Measurements from ENCODE around the gene BEX3.
"Not testable (repeated sequence)": the region's sequence is repeated elsewhere in the genome, so short reads cannot be mapped to it uniquely, and the experiment has no call there.

The BEX3 gene

DNA sequence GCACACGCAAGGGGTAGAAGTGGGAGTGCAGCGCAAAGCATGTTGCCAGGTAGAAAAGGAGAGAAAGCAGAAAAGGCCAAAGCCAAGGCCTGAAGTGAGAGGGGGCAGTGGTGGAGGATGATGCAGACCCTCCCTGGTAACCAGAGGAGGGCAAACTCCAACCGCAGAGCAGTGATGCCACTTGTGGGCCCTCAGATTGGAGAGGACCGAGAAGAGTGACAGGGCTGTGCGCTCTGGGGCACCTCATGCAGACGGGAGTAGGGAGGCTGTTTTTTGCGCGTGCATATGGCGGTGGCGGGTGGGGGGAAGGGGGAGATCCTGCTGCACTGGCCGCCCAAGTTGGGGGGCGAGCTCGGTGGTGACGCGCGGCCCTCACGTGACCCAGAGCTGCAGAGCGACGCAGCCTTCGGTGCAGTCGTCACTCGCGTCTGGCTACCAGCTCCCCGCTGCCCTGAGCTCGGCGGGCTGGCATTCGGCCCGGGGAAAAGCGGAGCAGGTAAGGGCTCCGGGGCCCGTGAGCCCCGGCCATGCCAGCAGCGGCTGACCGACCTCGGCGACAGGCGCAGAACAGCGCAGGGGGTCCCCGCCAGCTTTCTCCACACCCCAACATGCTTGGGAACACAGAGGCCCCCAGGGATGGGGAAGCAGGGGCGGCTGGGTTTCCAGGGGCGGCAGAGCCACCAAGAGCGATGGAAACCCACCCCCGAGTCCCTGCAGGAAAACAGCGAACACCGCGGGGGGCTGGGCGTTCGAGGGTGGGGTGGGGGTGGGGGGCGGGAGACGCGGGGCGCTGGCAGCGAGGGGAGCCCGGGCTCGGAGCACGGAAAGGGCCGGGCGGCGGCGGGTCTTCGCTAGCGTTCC lies at the start of gene BEX3:
Gene BEX3, plus strand, starts transcription at position 421 of the 861 bp plus-strand sequence. CDS start 984 bp downstream, outside the sequence.
- no peak for DNase-seq (ENCODE audit: low read depth)

DNA sequence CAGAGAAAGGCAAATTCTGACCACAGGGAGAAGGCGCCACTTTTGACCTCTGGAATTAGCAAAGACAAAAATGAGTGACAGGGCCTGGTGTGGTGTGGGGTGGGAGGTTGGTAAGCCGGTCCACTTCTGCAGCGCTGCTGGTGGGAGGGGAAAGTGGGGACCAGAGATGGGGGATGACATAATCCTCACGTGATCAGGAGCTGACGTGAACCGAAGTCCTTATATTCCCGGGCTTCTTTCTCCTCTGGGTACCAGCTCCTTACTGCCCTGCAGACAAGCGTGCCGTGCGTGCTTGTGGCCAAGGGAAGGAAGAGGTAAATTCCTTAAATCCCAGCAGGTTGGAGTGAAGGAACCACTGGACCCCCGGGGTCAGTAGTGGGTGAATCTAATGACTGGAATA lies 46.3 kb upstream of the BEX3 start, which contains the start of gene TCEAL7:
Gene TCEAL7, plus strand, starts transcription at position 249 of the 400 bp plus-strand sequence. CDS start 1,165 bp downstream, outside the sequence.
- DNase-seq (ENCODE audit: low read depth) = peak; percentile 3

DNA sequence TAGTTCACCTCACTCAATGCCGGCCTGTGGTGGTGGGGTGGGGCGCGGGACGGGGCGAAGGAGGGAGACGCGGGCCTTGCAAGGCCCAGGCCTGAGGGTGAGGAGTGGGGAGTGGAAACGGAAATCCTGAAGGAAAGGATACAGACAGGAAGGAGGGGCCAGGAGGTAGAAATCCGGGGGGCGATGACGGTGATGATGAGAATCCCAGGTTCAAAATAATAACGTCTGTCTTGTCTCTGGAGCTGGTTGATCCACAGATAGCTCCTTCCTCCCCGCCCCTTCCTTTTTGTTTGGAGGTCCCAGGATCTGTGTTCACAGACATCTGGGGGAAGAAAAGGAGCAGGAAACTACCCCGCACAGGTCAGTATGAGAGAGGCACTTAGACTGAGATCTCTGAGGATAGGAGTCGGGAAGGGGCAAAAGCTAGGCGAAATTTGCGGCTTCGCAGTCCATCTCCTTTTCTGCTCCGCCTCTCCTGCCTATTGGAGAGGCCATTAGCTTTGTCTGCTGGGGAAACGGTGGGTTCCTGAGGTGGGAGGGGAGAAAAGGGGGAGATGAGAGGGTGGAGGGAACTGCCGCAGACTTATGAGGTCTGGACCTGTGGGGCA lies 45.6 kb upstream of the BEX3 start:
- DNase-seq (ENCODE audit: low read depth) = no peak

DNA sequence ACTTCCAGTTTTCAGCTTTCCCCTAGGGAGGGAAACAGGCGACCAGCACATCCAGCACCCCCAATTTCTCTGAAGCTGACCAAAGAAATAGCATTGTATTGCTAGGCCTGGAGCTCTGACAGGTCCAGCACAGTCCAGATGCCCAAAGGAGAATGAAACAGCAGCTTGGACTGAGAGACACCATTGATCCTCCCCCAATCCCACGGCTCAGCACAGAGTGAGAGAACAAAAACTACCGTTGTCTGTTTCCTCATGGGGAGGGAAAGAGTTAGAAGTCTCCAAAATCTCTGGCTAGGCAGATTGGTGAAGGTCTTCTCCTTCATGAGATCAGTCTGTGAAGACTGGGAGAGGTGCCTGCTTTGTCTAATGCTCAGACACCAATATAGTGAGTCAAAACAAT lies 37.7 kb upstream of the BEX3 start:
- no peak for DNase-seq (ENCODE audit: low read depth)

DNA sequence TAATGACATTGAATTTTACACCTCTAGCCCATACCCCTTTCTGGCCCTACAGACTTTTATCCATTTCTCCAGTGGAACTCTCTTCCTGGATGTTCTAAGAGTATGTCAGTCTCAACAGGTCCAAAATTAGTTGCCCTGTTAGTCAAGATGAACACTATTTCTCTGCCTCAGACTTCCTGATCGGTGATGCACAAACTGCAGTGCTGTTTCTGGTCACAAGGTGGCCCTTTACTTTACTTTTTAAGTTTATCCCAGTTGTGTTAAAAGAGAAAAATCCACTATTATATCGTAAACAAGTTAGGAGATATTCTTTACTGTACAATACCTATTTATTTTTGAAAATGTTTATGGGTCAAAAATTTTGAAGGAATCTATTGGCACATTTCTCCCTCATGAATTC lies 33.2 kb upstream of the BEX3 start:
- DNase-seq (ENCODE audit: low read depth) = peak; percentile 33

DNA sequence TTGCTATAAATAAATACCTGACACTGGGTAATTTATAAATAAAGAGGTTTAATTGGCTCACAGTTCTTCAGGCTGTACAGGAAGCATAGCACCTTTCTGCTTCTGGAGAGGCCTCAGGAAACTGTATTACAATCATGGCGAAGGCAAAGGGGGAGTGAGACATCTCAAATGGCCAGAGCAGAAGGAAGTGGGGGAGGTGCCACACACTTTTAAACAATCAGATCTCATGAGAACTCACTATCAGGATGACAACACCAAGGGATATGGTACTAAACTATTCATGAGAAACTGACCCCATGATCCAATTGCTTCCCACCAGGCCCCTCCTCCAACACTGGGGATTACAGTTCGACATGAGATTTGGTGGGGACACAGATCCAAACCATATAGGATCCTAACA lies 31.7 kb upstream of the BEX3 start:
- DNase-seq (ENCODE audit: low read depth) = no peak

DNA sequence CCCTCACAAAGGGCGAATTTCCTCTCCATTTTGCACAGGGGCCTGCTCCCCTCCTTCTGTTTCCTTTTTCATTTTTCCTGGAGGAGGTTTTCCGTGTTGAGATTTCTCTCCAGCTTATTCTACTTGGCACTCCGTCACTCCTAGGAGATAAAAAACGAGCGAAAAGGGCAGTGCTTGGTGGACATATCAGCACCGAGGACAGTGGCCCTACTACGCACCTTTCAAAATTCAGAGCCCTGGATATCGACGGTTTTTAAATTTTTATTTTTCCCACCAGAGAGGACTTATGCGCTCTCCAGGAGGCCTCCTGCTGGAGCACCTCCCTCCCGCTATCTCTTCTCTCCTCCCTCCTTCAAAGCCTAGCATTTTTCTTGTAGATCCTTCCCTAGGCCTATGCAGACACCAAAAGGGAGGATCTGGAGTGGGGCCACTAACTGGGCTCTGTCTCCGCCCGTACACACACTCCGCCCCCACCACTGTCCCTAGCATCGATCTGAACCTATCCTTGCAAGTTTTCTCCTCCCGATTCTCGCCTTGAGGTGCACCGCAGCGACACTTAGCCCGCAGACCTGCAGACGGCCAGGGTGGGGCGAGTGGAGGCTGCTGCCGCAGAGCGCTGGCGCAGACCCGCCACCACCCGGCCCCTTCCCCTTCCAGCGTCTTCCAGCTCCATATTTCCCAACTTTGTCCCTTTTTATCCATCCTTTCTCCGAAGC lies 28.5 kb upstream of the BEX3 start:
- no peak for DNase-seq (ENCODE audit: low read depth)

DNA sequence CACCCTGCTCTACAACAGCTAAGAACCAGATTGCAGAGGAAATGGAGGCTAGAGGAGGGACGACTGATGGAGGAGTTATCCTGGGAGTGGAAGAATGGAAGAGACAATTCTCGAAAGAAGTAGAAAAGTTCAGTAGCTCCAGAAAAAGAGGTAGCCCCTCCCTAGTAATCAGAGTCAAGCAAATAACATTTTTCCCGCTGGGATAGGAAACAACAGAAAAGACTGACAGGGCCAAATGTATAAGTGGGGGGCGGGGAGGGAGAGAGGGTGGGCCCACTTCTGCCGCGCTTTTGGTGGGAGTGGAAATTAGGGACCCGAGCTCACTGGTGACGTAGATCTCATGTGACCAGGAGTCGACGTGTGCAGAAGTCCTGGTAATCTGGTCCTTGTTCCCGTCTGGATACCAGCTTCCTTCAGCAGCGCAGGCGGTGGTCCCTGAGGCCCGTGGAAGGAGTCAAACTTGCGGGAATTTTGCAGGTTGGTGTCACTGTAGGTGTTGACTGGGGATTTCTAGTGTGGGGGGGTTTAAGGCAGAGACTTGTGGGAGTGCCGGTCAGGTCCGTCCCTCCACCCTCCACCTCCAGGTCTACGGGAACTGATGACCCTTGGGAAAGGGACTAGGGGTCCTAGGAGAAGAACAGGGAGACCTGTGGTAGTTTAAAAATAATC lies 20.1 kb upstream of the BEX3 start, which contains the start of gene TCEAL9:
Gene TCEAL9, plus strand, starts transcription at position 377 of the 669 bp plus-strand sequence. CDS start 1,179 bp downstream, outside the sequence.
- DNase-seq (ENCODE audit: low read depth) = peak; percentile 74

DNA sequence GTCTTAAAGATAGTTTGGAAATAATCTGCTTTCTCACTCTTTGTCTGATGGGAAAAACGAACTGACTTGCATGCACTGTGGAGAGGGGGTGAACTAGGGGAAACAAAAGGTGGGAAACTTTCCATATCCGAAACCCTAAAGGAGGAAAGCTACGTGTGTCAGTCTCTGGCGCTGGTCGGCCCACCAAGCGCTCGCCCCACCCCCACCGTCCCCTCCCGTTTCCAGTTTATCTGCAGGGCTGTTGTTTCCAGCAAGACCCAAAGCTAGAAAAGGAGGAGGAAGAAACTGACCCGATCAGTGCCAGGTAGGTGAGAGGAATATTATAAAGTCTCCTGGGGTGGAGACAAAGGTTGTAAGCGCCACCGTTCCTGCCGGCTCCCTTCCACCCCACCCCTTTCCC lies 19.5 kb upstream of the BEX3 start:
- DNase-seq (ENCODE audit: low read depth) = no peak

DNA sequence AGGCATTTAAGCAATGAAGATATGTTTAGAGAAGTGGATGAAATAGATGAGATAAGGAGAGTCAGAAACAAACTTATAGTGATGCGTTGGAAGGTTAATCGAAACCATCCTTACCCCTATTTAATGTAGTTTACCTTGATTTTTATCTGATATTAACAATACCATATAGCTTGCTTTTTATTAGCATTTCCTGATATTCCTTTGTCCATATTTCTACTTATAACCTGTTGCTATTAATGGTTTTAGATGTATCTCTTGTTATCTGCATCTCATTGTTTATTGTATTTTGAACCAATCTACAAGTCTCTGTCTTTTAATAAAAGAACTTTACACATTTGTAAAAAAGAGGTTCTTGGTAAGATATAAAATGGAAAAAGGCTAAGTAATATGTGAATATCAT lies 18.5 kb upstream of the BEX3 start:
- no peak for DNase-seq (ENCODE audit: low read depth)

DNA sequence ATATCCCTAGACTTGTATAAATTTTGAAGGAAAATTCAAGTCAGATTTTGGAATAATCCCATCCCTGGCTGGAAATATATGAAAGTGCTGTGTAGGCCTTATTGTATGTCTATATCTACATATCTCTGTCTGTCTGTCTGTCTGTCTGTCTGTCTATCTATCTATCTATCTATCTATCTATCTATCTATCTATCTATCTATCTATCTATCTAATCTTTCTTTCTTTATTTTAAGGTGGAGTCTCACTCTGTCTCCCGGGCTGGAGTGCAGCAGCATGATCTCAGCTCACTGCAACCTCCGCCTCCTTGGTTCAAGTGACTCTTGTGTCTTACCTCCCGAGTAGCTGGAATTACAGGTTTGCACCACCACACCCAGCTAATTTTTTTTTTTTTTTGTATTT lies 16.7 kb upstream of the BEX3 start:
- DNase-seq (ENCODE audit: low read depth) = not testable (repeated sequence)

DNA sequence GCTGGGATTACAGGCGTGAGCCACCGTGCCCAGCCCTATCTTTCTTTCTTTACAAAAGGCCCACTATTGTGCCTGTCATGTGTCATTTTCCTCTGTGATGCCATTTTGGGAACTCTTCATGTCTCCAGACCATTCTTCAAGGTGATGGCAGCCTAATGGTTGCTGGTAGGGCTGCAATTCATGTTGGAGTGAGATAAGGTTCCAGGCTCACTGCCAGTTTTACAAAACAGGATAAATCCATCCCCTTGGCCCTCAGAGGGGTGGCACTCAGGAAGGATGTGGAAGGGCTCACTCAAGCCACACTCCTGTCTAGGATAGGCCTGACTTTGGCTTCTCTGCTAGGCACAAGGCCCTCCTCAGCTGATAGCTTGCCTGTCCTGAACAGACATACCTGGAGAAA lies 16.2 kb upstream of the BEX3 start:
- no peak for DNase-seq (ENCODE audit: low read depth)

DNA sequence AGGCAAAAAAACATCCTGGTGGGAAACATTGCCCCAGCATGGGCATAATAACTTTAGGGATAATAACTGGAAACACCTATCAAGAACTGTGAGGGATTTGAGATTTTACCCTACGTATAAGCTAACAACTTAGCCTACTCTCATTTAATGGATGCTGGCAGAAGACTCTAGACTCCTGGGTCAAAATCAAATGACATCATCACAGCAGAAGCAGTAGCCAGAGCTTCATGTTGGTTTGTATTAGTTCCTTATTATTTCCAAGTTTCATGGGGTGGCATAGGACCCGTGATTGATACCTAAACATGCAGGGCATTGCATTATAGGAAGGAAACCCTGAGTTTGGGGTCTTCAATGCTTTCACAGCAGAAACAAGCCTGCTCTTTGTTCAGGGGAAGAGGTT lies 15.4 kb upstream of the BEX3 start:
- no peak for DNase-seq (ENCODE audit: low read depth)

DNA sequence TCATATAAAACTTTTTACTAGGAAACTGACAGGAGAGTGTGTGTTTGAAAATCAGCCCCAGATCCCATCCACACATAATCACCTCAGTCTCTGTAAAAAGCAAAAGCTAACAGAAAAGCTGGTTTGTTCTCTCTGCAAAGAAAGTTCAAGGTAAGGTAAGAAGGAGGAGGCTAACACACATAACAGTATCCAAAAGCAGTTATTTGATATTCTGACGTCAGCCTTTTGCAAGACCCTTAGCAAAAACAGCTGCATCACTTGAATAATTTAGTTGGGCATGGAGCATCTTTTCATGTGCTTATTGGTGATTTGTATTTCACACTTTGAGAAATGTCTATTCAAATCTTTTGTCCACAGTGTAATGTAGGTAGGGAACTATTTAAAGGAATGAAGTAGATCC lies 14.5 kb upstream of the BEX3 start:
- no peak for DNase-seq (ENCODE audit: low read depth)

DNA sequence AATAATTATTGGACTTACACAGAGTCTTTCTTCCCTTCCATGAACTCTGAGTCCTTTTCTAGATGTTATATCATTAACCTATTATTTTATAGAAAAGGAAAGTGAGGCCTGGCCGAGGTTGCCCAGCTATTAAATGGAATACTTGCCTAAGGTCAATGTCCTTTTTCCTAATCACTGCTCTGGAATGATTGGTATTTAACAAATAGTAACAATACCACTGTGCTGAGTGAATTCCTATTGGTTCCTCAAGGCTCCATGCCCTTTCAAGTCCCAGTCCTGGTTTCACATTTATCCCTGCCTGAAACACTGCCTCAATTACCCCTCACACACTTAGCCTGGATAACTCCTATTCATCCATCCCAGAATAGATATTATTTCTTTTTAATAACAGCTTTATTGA lies 13.9 kb upstream of the BEX3 start:
- no peak for DNase-seq (ENCODE audit: low read depth)

DNA sequence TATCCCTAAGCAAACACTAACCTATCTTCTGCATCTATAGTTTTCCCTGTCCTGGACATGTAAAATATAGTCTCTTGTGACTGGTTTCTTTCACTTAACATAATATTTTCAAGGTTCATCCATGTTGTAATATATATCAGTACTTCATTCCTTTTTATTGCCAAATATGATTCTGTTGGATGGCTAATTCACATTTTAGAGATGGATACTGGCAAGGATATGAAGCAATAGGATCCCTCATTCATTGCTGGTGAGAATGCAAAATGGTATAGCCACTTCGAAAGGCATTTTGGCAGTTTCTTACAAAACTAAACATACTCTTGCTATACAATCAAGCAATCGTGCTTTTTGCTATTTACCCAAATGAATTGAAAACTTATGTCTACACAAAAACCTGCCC lies 13.3 kb upstream of the BEX3 start:
- DNase-seq (ENCODE audit: low read depth) = no peak

DNA sequence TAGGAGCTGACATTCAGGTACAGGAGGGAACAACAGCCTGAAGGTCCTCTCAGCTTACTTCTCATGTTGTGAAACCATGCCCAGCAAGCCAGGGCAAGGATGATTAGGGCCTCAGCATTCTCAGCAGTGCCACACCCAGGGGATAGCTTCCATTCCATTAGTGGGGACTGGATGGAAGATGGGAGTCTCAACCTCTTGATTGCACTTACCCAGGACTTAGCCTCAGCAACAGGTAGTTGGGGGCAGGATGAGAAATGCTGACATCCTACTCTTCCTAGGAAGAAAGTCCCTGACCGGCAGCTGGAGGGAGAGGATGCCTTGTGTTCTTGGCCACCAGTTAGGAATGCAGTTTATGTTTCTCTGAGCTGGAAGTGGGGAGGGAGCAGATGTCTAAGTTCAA lies 8.8 kb upstream of the BEX3 start:
- no peak for DNase-seq (ENCODE audit: low read depth)

DNA sequence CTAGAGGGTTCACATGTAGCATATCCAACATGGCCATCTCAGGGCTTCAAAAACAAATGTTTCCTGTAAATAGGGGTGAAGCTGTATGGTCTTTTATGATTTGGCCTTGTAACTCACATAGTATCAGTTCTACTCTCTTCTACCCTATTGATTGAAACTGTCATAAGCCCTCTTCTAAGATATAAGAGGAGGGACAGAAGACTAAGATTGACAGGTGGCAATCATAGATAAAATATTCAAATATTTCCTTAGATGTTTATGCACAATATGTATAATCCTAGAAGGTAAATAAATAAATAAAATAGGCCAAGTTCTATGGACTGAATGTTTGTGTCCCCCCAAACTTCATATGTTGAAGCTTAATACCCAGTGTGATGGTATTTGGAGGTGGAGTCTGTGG lies 6.9 kb upstream of the BEX3 start:
- no peak for DNase-seq (ENCODE audit: low read depth)

DNA sequence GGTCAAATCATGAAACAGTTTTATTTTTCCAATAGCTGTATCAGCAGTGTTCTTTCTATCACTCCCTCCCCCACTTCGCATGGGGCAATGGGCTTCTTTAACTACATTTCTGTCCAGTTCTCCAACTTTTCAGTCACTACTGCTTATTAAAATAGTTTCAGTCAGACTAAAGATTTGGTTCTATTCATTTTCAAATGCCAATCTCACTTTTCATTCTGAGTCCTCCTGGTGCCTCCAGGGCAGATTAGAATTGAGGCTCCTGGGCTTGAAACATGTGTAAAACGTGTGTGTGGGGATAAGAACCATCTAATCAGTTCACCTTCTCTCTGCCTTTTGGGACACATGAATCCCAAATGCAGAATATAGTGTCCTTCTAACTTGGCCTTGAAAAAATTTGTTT lies 3.5 kb upstream of the BEX3 start:
- DNase-seq (ENCODE audit: low read depth) = no peak

DNA sequence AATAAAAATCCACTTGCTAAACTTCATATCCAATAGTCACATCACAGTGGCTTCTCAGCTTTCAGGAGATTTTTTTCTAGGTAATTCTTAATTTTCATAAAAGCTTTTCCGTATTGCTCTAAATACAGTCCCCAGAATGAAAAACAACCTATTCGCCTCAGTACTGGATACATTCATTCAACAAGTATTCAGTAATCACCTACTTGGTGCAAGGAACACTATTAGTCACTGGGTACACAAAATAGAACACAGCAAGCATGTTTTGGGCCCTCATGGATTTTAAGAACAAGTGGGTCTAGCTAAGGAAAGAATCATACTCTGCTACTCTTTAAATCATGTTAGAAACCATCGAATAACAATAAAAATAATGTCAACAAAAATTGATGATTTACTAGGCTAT lies 2.8 kb upstream of the BEX3 start:
- DNase-seq (ENCODE audit: low read depth) = no peak

DNA sequence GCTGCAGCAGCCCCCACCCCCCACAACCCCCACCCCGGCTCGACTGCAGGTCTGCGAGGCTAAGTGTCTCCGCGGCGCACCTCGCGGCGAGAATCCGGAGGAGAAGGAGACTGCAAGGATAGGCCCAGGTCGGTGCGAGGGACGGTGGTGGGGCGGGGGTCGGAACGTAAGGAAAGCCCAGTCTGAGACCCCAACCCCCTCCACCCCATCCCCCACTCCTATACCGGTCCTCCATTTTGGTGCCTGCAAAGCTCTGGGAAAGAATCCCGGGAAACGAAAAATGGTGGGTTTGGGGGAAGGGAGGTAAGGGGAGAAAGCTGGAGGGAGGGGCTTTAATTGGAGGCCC lies 614 bp downstream of the BEX3 start:
- DNase-seq (ENCODE audit: low read depth) = no peak

DNA sequence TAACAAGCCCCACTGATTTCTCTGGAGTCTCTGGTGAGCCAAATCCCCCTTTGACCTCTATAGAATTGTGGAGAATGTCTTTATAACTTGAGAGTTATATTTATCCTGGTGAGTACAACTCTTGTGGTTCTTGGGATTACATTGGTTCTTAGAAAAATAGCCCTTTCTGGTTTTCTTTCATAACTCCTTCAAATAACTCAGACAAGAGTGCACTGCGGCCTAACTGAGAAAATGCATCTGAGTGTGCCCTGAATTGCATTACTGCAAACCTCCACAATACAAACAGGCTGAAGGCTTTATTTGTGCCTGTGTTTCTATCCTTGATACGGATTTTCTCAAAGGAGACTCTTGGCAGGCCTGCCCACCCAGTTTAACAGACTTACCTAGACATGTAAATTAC lies 2.7 kb downstream of the BEX3 start:
- DNase-seq (ENCODE audit: low read depth) = no peak
